K562 (cell line): ENCODE data around the gene CLNK. TPM values are rescaled to one million over a fixed set of nuclear protein-coding genes. Genes with fewer than 3 reads are reported as not detected.

Source experiments
- KDM2B ChIP-seq: fragments of 250-450 bp; sonication (Bioruptor Pico); IDR thresholded peaks from 2 replicates; pipeline ENCODE4 v1.8.0; 2021; ENCODE audit warnings: mild to moderate bottlenecking, moderate library complexity
- MAX ChIP-seq: sonication (generic); formaldehyde crosslinking; IDR thresholded peaks from 2 replicates; pipeline ENCODE4 v1.9.0; 2022; ENCODE audit warnings: mild to moderate bottlenecking, missing genetic modification reagents
- PBX2 ChIP-seq, 2 experiments: IDR thresholded peaks in 1 of 2; conservative IDR thresholded peaks in 1 of 2; 2 replicates each; pipeline ENCODE4 v1.6.1; 2016; ENCODE audit warnings: low read depth in 2 of 2, mild to moderate bottlenecking in 1 of 2, missing compliant biosample characterization in 1 of 2, missing genetic modification characterization in 1 of 2, moderate library complexity in 1 of 2
- VEZF1 ChIP-seq: fragments of 200-800 bp; sonication (Bioruptor generic); IDR thresholded peaks from 2 replicates; pipeline ENCODE4 v1.6.1; 2017; ENCODE audit warnings: missing genetic modification characterization, missing compliant biosample characterization
- ZBTB7A ChIP-seq: IDR thresholded peaks from 2 replicates; pipeline ENCODE4 v1.6.1; 2011; ENCODE audit warnings: low read depth, mild to moderate bottlenecking, low read length, moderate library complexity, borderline replicate concordance; ENCODE audit not compliant: control insufficient read depth
- polyA plus RNA-seq, 8 experiments: library from polyadenylated mRNA; depleted of rRNA in 4 of 8; stranded (reverse) in 5 of 8; unstranded in 3 of 8; fragments of >200 nt; fragmentation: Nextera tagmentation in 2 of 8; fragmentation: Illumina TruSeq in 1 of 8; extraction: Ambion mirVana in 2 of 8; extraction: Trizol in 1 of 8; gene quantifications; 2 replicates each; pipeline versions ENCODE4 v1.2.1 to v1.2.3, GENCODE V29; 2011 to 2014; ENCODE audit warnings: inconsistent platforms in 1 of 8, missing spikeins in 1 of 8
- total RNA-seq, 7 experiments: library from RNA; depleted of rRNA in 6 of 7; stranded (reverse); fragments of >200 nt in 6 of 7; fragmentation: Illumina TruSeq in 2 of 7; extraction: Trizol in 2 of 7; gene quantifications; 2 replicates each; pipeline versions ENCODE4 v1.2.1 to v1.2.3, GENCODE V29; 2011 to 2021; ENCODE audit warnings: low replicate concordance in 1 of 7
- TF ChIP-seq, protein P1 (sequence below), 2 experiments: fragments of 450-650 bp; IDR thresholded peaks; 2 replicates each; pipeline ENCODE4 v1.6.1; 2016; ENCODE audit warnings: mild to moderate bottlenecking in 2 of 2, borderline replicate concordance in 1 of 2, low read depth in 1 of 2, moderate library complexity in 1 of 2
- TF ChIP-seq, protein P2 (sequence below), 3 experiments: fragments of 200-800 bp in 1 of 3; sonication (Bioruptor generic) in 1 of 3; sonication (generic) in 1 of 3; formaldehyde crosslinking in 1 of 3; IDR thresholded peaks; 2 replicates each; pipeline versions ENCODE4 v1.6.1 to v1.8.0; 2016 to 2022; ENCODE audit warnings: mild to moderate bottlenecking in 2 of 3, missing compliant biosample characterization in 2 of 3, missing genetic modification characterization in 2 of 3, missing genetic modification reagents in 1 of 3

The CLNK gene
- total and polyA plus RNA-seq, 9 of the 15 experiments (the other 6 are each of a cell fraction or from before 2014, with no cell fraction given), result not detected

DNA sequence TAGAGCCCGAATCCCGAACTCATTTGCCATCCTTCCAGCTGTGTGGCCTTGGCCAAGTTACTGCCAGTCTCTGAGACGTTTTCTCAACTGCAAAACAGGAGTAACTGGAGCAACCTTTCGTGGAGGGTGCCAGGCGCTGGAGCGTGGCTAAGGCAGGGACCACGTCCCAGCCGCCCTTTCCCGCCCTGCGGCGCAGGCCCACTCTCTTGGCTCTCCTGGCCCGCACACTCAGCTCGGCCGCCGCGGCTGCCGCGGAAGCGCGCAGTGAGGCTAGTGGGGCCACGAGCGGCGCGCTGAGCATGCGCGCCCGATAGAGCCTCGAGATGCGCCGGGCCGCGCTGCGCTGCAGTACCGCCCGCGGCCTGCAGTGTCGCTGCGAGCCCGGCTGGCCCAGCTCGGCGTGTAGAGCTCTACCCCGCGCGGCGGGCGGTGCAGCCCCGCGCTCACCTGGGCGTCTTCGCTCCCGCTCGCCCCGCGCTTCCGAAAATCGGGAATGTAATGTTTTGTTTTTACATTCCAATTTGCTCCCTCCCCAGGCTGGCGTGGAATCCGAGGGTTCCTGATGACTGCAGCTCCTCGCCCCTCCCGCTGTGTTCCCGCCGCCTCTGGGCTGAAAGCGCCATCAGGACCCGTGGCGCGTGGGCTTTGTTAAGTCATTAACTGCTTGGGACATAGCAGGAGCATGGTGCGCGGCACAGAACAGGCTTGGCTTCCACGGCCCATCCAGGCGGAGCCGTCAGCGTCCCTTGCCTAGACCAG is 223.3 kb downstream of the CLNK start (continued):
- TF ChIP-seq, protein P1, sequence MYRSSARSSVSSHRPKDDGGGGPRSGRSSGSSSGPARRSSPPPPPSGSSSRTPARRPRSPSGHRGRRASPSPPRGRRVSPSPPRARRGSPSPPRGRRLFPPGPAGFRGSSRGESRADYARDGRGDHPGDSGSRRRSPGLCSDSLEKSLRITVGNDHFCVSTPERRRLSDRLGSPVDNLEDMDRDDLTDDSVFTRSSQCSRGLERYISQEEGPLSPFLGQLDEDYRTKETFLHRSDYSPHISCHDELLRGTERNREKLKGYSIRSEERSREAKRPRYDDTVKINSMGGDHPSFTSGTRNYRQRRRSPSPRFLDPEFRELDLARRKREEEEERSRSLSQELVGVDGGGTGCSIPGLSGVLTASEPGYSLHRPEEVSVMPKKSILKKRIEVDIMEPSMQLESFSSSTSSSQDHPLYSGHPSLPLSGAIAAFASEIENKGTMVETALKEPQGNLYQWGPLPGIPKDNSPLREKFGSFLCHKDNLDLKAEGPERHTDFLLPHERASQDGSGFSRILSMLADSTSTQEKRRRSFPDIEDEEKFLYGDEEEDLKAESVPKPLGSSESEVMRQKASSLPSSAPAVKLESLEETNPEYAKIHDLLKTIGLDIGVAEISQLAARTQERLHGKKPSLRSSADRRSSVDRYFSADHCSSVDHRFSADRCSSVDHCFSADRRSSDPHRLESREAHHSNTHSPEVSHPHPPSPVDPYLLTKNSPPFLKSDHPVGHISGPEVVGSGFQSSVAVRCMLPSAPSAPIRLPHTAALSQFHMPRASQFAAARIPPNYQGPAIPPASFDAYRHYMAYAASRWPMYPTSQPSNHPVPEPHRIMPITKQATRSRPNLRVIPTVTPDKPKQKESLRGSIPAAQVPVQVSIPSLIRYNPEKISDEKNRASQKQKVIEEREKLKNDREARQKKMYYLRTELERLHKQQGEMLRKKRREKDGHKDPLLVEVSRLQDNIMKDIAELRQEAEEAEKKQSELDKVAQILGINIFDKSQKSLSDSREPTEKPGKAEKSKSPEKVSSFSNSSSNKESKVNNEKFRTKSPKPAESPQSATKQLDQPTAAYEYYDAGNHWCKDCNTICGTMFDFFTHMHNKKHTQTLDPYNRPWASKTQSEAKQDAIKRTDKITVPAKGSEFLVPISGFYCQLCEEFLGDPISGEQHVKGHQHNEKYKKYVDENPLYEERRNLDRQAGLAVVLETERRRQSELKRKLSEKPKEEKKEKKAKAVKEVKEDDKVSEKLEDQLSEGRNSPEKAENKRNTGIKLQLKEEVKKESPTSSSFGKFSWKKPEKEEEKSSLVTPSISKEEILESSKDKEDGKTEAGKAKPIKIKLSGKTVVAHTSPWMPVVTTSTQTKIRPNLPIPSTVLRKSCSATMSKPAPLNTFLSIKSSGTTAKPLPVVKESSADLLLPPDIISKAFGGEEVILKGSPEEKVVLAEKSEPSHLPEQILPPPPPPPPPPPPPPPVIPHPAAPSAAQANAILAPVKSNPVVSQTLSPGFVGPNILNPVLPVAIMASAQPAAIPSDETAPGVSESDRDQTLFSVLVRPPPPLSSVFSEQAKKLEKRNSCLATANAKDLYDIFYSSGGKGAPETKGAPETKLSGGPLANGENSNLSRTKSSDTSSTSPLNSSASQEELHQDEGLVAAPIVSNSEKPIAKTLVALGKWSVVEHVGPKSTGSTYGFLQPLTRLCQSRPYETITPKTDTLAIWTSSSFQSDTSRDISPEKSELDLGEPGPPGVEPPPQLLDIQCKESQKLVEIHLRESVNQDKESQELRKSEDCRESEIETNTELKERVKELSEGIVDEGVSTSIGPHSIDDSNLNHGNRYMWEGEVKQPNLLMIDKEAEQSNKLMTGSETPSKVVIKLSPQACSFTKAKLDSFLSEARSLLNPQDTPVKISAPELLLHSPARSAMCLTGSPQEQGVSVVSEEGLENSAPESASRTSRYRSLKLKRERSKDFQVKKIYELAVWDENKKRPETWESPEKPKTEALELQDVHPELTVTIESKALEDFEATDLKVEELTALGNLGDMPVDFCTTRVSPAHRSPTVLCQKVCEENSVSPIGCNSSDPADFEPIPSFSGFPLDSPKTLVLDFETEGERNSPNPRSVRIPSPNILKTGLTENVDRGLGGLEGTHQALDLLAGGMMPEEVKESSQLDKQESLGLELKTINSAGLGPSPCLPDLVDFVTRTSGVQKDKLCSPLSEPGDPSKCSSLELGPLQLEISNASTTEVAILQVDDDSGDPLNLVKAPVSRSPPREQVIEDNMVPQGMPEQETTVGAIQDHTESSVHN (IDR thresholded peaks at IDR 0.05; ENCODE audit: borderline replicate concordance in 1 of 2, low read depth in 1 of 2), result no peak
- TF ChIP-seq ZBTB7A, result peak; percentile 53; the same call in 1 of the 2 replicates
- TF ChIP-seq KDM2B (CRISPR knock-in tag), result no peak
- TF ChIP-seq, protein P2, sequence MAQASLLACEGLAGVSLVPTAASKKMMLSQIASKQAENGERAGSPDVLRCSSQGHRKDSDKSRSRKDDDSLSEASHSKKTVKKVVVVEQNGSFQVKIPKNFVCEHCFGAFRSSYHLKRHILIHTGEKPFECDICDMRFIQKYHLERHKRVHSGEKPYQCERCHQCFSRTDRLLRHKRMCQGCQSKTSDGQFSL (CRISPR knock-in tag; IDR thresholded peaks at IDR 0.05), result peak; percentile 60
- TF ChIP-seq, protein P2 (tag; IDR thresholded peaks at IDR 0.05), result no peak
- peak; percentile 41; the same call in 1 of the 2 replicates for TF ChIP-seq VEZF1 (CRISPR knock-in tag)
- peak; percentile 99 for TF ChIP-seq MAX
- no peak for TF ChIP-seq PBX2 (CRISPR knock-in tag; IDR thresholded peaks at IDR 0.05; ENCODE audit: low read depth)
- no peak for TF ChIP-seq PBX2 (tag; conservative IDR thresholded peaks at IDR 0.05; ENCODE audit: low read depth)
